HG02943 (cell line): ENCODE data around the gene ANKRD13B.
A peak's percentile ranks its signal among the peaks of the same experiment; 100 is the strongest.

Experiments used
- ATAC-seq: cut with Tn5 transposase; IDR thresholded peaks from one replicate; pipeline ENCODE4 v1.9.1; 2021; ENCODE audit warnings: mild to moderate bottlenecking, low read depth, moderate library complexity; ENCODE audit not compliant: unreplicated experiment

ANKRD13B gene

GRCh38 chr17:29568331-29569244 is 24.3 kb upstream of the ANKRD13B start, which contains the start of gene TP53I13:
TP53I13 (plus strand) TSS chr17:29568701; CDS start chr17:29568759, 58 bp downstream.
- ATAC-seq: peak; percentile 34

GRCh38 chr17:29569245-29569950 is 23.5 kb upstream of the ANKRD13B start:
- ATAC-seq: no peak

GRCh38 chr17:29570521-29570920 is 22.4 kb upstream of the ANKRD13B start:
- no peak for ATAC-seq

- no peak for ATAC-seq
These were observed 21.4 kb upstream of the ANKRD13B start for GRCh38 chr17:29571486-29571882.

- ATAC-seq: no peak
These were observed 20.9 kb upstream of the ANKRD13B start for GRCh38 chr17:29571883-29572681.

DNA sequence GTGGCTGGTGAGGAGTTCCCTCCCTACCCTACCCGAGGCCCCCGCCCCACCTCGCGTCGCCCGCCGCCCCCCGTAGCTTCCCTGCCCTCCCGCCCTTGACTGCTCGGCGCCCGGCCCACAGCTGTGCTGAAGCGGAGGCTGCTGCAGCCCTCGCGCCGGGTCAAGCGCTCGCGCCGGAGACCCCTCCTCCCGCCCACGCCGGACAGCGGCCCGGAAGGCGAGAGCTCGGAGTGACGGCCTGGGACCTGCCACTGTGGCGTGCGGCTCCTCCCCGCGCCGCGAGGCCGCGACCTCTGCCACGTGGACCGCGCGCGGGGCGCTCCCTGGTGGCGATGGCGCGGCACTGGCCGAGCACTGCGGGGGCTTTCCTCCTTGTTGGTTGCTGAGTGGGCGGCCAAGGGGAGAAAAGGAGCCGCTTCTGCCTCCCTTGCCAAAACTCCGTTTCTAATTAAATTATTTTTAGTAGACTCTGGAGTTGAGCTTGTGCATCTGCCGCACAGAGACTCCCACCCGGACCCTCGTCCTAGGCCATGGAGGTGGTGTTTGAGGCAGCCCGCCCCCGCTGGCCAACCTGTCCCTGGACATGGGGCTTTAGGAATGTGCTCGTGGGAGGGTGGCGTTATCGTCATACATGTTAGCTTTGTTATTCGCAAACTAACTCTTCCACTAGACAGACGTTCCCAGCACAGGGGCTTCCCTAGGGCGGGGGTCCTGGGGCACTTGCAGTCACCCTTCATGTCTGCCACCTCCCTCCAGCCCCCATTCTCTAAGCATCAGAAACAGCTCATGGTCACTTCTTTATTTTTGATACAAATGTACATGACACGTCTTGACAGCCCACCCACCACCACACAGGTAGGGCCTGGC is 20.0 kb upstream of the ANKRD13B start:
- no peak for ATAC-seq

GRCh38 chr17:29573558-29573869 is 19.4 kb upstream of the ANKRD13B start:
- ATAC-seq: no peak

DNA sequence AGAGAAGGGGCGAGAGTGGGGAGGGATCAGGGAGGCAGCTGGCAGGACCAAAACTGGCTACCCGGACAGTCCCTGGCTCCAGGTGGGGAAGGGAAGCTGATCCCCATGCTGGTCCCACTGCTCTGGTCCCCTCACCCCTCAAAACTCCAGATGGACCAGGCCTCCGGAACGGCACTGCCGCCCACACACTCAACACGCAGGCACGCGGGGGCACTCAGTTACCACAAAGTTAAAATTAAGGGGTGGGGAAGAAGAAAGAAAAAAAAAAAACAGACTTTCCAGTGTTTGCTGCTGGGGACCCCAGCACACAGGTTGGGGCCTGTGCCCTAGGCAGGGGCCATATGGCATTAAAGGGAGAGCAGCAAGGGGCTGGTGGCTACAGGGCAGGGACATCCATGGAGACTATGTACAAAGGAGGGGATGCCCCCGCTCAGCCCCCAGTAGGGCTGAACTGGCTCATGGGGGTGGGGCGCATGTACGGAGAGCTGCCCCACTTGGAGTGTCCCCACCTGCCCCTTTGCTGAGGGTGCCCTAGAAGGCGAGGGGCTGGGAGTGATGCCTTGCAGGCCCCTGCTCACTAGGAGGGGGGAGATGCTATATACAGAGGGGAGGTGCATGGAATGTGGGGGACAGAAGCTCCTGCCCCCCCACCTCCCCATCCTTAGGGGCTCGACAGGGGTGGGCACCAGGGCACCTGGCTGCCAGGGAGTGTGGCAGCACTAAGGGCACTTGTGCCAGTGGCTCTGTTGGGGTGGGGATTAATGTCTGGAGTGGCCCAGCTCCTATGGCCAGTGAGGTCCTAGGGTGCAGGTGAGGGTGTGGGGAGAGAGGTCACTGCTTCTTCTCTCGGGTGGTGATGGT is 18.8 kb upstream of the ANKRD13B start:
- no peak for ATAC-seq

GRCh38 chr17:29574732-29575510 is 18.0 kb upstream of the ANKRD13B start:
- no peak for ATAC-seq

DNA sequence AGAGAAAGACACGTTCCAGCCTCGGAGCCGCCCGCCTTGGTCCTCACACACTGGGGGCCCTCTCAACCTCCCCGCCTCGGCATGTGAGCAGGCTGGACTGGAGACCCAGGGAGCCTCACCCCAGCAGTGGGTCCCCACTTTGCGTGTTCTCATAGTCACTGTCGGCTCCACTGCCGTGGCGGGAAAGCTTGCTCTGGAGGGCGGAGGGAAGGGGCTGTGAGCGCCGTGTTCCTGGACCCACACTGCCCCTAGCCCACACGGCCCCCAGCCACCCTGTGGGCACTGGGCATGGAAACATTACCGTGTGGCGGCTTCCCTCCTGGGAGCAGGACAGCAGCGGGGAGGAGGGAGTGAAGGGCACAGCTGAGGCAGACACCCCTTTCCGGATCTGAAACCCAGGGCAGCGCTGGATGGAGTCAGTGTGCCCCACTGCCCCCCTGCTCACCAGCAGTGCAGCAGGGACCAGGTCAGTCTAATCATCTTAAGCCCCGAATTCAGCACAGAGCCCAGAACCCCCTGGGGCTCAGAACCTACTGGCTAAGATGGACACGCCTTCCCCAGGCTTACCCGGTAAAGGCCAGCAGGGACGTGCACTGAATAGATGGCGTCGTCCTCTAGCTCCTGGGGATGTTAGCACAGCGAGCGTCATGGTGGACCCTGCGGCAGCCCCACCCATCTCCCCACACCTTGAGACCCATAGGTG is 17.3 kb upstream of the ANKRD13B start:
- ATAC-seq: no peak

- no peak for ATAC-seq
These were observed 16.5 kb upstream of the ANKRD13B start for GRCh38 chr17:29576214-29577000.

GRCh38 chr17:29577001-29577370 is 15.9 kb upstream of the ANKRD13B start:
- no peak for ATAC-seq

DNA sequence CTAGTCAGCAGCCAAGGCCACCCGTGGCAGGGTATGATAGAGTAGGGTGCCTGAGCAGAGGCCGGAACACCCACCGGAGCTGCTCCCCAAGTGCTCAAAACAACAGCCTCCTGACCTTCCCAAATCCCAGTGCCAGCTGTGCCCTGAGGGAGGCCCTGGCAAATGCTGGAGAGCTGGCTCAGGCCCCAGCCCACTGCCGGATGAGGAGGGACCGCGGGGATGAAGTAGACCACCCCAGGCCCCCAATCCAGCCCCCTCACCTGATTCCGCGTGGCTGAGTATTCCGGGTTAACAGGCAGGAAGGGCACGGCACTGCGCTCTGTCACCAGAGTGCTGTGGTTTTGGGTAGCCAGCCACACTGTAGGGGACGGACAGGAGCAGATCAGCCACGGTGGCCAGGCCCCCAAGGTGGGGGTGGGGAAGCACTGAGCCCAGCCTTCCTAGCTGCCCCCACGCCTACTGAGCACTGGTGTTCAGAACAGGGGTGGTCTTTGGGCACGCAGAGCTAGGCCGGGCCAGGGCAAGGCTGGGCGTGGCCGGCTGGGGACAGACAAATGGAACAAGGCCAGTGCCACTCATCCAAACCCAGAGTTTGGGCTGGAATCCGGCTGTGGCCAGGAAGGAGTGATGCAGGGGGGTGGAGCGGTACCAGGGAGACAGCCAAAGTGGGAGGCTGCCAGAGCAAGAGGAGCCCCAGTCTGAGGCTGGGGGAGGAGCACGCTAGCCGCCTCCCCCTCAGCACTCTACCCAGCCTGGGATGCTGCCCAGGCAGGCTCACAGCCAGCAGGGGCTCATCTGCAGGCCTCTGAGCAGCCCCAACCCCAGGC is 15.3 kb upstream of the ANKRD13B start:
- ATAC-seq: no peak

GRCh38 chr17:29578626-29579485 is 14.1 kb upstream of the ANKRD13B start:
- no peak for ATAC-seq
